SK-N-SH (cell line): ENCODE results near the gene IL10RA.

Experiments used
- FOXJ3 ChIP-seq: sonication (generic); formaldehyde crosslinking; IDR thresholded peaks from 2 replicates; pipeline ENCODE4 v1.5.1; 2020; ENCODE audit warnings: mild to moderate bottlenecking, missing genetic modification reagents
- GABPA ChIP-seq: IDR thresholded peaks from 2 replicates; pipeline ENCODE4 v1.4.0; 2012; ENCODE audit warnings: low read depth, mild to moderate bottlenecking
- JUND ChIP-seq: IDR thresholded peaks from 2 replicates; pipeline ENCODE4 v1.4.0; 2012
- MEF2A ChIP-seq: IDR thresholded peaks from 2 replicates; pipeline ENCODE4 v1.4.0; 2012; ENCODE audit warnings: low read depth, borderline replicate concordance
- POLR2AphosphoS5 ChIP-seq: IDR thresholded peaks from 2 replicates; pipeline ENCODE4 v1.6.1; 2012; ENCODE audit warnings: low read depth, low read length
- RFX5 ChIP-seq: IDR thresholded peaks from 2 replicates; pipeline ENCODE4 v1.6.1; 2012; ENCODE audit warnings: mild to moderate bottlenecking, improper control_type of control experiment, low read length
- TF ChIP-seq, protein P1 (sequence below): IDR thresholded peaks from 2 replicates; pipeline ENCODE4 v1.4.0; 2012; ENCODE audit warnings: low read depth, borderline replicate concordance
- TF ChIP-seq, protein P2 (sequence below): fragments of 200-600 bp; sonication (generic); IDR thresholded peaks from 2 replicates; pipeline ENCODE4 v1.6.1; 2017; ENCODE audit warnings: antibody characterized with exemption, mild to moderate bottlenecking, moderate library complexity
- TF ChIP-seq, protein P3 (sequence below): IDR thresholded peaks from 2 replicates; pipeline ENCODE4 v1.6.1; 2012; ENCODE audit warnings: mild to moderate bottlenecking, low read depth, low read length, moderate library complexity
- TF ChIP-seq, protein P4 (sequence below): IDR thresholded peaks from 2 replicates; pipeline ENCODE4 v1.4.0; 2012; ENCODE audit warnings: low read depth
- TF ChIP-seq, protein P5 (sequence below): fragments of 150-350 bp; IDR thresholded peaks from 2 replicates; pipeline ENCODE4 v1.6.1; 2016; ENCODE audit warnings: mild to moderate bottlenecking, low read depth, low read length
- TF ChIP-seq, protein P6 (sequence below): IDR thresholded peaks from 2 replicates; pipeline ENCODE4 v1.4.0; 2012; ENCODE audit warnings: low read depth, borderline replicate concordance

DNA sequence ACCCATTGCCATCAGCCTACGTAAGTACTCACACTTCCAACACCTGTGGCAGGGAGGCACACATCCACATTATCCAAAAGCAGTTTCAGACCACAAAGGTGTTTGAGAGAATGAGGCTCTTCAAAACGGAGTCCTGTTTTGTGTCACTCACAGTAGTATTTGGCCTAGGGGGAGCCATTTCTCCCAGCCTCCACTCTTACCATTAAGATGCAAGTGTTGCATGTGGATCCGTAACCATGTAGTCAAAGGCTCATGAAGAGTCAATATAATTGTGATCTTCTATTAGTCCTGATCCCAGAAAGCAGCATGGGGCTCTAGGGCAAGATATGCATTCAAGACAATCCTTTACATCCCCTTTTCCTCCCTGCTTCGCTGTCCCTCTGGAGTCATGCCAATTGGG is 41.5 kb downstream of the IL10RA start:
- TF ChIP-seq, protein P1, sequence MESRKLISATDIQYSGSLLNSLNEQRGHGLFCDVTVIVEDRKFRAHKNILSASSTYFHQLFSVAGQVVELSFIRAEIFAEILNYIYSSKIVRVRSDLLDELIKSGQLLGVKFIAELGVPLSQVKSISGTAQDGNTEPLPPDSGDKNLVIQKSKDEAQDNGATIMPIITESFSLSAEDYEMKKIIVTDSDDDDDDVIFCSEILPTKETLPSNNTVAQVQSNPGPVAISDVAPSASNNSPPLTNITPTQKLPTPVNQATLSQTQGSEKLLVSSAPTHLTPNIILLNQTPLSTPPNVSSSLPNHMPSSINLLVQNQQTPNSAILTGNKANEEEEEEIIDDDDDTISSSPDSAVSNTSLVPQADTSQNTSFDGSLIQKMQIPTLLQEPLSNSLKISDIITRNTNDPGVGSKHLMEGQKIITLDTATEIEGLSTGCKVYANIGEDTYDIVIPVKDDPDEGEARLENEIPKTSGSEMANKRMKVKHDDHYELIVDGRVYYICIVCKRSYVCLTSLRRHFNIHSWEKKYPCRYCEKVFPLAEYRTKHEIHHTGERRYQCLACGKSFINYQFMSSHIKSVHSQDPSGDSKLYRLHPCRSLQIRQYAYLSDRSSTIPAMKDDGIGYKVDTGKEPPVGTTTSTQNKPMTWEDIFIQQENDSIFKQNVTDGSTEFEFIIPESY: no peak
- no peak for TF ChIP-seq JUND
- TF ChIP-seq POLR2AphosphoS5: no peak
- TF ChIP-seq, protein P2, sequence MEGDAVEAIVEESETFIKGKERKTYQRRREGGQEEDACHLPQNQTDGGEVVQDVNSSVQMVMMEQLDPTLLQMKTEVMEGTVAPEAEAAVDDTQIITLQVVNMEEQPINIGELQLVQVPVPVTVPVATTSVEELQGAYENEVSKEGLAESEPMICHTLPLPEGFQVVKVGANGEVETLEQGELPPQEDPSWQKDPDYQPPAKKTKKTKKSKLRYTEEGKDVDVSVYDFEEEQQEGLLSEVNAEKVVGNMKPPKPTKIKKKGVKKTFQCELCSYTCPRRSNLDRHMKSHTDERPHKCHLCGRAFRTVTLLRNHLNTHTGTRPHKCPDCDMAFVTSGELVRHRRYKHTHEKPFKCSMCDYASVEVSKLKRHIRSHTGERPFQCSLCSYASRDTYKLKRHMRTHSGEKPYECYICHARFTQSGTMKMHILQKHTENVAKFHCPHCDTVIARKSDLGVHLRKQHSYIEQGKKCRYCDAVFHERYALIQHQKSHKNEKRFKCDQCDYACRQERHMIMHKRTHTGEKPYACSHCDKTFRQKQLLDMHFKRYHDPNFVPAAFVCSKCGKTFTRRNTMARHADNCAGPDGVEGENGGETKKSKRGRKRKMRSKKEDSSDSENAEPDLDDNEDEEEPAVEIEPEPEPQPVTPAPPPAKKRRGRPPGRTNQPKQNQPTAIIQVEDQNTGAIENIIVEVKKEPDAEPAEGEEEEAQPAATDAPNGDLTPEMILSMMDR: no peak
- TF ChIP-seq, protein P3, sequence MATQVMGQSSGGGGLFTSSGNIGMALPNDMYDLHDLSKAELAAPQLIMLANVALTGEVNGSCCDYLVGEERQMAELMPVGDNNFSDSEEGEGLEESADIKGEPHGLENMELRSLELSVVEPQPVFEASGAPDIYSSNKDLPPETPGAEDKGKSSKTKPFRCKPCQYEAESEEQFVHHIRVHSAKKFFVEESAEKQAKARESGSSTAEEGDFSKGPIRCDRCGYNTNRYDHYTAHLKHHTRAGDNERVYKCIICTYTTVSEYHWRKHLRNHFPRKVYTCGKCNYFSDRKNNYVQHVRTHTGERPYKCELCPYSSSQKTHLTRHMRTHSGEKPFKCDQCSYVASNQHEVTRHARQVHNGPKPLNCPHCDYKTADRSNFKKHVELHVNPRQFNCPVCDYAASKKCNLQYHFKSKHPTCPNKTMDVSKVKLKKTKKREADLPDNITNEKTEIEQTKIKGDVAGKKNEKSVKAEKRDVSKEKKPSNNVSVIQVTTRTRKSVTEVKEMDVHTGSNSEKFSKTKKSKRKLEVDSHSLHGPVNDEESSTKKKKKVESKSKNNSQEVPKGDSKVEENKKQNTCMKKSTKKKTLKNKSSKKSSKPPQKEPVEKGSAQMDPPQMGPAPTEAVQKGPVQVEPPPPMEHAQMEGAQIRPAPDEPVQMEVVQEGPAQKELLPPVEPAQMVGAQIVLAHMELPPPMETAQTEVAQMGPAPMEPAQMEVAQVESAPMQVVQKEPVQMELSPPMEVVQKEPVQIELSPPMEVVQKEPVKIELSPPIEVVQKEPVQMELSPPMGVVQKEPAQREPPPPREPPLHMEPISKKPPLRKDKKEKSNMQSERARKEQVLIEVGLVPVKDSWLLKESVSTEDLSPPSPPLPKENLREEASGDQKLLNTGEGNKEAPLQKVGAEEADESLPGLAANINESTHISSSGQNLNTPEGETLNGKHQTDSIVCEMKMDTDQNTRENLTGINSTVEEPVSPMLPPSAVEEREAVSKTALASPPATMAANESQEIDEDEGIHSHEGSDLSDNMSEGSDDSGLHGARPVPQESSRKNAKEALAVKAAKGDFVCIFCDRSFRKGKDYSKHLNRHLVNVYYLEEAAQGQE: no peak
- TF ChIP-seq, protein P4, sequence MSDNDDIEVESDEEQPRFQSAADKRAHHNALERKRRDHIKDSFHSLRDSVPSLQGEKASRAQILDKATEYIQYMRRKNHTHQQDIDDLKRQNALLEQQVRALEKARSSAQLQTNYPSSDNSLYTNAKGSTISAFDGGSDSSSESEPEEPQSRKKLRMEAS: no peak
- TF ChIP-seq, protein P5, sequence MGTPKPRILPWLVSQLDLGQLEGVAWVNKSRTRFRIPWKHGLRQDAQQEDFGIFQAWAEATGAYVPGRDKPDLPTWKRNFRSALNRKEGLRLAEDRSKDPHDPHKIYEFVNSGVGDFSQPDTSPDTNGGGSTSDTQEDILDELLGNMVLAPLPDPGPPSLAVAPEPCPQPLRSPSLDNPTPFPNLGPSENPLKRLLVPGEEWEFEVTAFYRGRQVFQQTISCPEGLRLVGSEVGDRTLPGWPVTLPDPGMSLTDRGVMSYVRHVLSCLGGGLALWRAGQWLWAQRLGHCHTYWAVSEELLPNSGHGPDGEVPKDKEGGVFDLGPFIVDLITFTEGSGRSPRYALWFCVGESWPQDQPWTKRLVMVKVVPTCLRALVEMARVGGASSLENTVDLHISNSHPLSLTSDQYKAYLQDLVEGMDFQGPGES: no peak
- TF ChIP-seq, protein P6, sequence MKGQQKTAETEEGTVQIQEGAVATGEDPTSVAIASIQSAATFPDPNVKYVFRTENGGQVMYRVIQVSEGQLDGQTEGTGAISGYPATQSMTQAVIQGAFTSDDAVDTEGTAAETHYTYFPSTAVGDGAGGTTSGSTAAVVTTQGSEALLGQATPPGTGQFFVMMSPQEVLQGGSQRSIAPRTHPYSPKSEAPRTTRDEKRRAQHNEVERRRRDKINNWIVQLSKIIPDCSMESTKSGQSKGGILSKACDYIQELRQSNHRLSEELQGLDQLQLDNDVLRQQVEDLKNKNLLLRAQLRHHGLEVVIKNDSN: no peak
- no peak for TF ChIP-seq RFX5
- TF ChIP-seq FOXJ3 (CRISPR knock-in tag): no peak
- TF ChIP-seq GABPA: no peak
- TF ChIP-seq MEF2A: no peak
